GM12801 (cell line): Measurements from ENCODE around the gene IL2RA.

Experiments used
- TF ChIP-seq, protein P1 (sequence below): IDR thresholded peaks from one replicate; pipeline ENCODE4 v1.5.1; 2011; ENCODE audit warnings: control low read depth; ENCODE audit not compliant: insufficient read length; ENCODE audit errors: extremely low read depth

Gene IL2RA

GRCh38 chr10:6101181-6101580 is 39.0 kb upstream of the IL2RA start:
- TF ChIP-seq, protein P1, sequence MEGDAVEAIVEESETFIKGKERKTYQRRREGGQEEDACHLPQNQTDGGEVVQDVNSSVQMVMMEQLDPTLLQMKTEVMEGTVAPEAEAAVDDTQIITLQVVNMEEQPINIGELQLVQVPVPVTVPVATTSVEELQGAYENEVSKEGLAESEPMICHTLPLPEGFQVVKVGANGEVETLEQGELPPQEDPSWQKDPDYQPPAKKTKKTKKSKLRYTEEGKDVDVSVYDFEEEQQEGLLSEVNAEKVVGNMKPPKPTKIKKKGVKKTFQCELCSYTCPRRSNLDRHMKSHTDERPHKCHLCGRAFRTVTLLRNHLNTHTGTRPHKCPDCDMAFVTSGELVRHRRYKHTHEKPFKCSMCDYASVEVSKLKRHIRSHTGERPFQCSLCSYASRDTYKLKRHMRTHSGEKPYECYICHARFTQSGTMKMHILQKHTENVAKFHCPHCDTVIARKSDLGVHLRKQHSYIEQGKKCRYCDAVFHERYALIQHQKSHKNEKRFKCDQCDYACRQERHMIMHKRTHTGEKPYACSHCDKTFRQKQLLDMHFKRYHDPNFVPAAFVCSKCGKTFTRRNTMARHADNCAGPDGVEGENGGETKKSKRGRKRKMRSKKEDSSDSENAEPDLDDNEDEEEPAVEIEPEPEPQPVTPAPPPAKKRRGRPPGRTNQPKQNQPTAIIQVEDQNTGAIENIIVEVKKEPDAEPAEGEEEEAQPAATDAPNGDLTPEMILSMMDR: no peak

DNA sequence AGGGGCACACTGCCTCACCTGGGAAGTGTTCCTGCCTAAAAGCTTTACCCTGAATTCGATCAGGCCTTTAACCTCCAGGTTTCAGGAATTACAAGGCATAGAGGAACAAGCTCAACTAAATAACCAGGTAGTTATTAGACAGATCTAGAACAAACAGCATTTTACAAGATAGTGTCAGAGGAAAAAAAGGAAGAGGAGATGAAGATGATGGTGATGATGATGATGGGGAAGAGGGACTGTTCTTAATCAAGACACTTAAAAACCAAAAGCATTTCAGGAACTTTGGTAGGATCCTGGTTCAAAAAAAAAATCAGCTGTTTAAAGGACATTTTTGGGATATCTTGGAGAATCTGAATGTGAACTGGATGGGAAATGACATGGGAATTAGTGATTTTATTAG is 38.2 kb upstream of the IL2RA start:
- TF ChIP-seq, protein P1: no peak

- TF ChIP-seq, protein P1: no peak
Measured at GRCh38 chr10:6098156-6098555, 36.0 kb upstream of the IL2RA start.

GRCh38 chr10:6097063-6097462 is 34.9 kb upstream of the IL2RA start:
- TF ChIP-seq, protein P1: no peak

DNA sequence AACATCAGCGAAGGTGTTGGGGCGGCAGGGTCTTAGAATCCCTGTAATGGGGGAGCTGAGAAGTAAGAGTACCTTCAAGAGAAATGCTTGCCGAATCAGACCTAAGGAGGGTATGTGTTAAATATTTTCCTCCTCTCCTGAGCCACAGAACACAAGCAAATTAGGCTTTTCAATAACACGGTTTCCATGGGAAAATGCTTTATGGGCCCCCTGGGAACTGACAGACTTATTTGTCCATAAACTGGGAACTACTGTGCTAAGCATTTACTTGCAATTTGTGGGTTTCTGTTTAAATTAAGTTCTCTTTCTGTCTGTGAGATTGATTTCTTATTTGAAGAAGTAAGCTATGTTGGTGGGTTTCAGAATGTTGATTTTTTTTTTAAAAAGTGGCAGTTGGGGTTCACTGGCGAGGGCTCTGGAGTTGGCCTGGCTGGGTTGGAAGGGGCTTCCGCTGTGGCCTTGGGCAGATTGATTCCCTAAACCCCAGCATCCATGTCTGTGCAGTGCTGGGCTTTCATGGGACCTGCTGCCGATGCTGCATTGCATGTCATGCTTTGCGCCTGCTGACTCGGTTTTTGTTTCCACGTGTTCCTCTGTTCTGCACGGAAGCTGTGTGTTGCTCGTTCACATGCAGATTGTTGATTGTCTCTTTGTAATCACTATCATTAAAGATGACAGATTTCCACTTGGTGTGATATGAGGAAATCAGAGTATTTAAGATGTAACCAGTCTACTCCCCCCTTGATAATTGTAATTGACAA is 33.8 kb upstream of the IL2RA start:
- TF ChIP-seq, protein P1: no peak

GRCh38 chr10:6092731-6093130 is 30.6 kb upstream of the IL2RA start:
- TF ChIP-seq, protein P1: no peak

DNA sequence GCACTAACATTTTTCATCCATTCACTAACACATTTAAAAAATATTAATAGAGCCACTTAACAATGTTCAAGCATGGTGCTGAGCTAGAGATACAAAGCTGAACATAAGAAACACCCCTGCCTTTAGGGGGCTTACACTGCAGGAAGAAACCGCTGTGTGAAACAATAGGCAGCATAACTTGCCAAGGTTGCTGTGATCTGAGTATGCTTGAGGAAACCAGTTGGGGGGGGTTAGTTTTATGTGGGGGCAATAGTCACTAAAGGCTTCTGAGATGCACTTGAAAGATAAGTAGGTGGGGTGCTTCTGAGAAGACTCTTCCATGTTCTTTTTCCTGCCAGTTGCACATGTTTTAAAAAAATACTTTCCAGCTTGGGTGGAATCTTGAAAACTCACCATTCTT is 29.5 kb upstream of the IL2RA start:
- TF ChIP-seq, protein P1: no peak
